Retinal pigment epithelial cell (primary cell): ENCODE data around the gene CALU.

ENCODE experiments used
- DNase-seq: peaks from one replicate; pipeline ENCODE4 v3.0.0-alpha.2; 2010; ENCODE audit warnings: low read depth
- H3K4me3 ChIP-seq: 2 replicates; pipeline ENCODE4 v1.5.1; 2011; ENCODE audit warnings: mild to moderate bottlenecking, low read length, control low read depth, moderate library complexity
- CTCF ChIP-seq: conservative IDR thresholded peaks from 2 replicates; pipeline ENCODE4 v1.5.1; 2011; ENCODE audit warnings: low read depth, low read length, control low read depth, inconsistent platforms

Gene CALU

GRCh38 chr7:128731184-128731583 is 8.0 kb upstream of the CALU start:
- TF ChIP-seq CTCF: no peak
- no peak for DNase-seq
- H3K4me3 ChIP-seq: no peak overlapping the region

GRCh38 chr7:128732521-128733277 is 6.5 kb upstream of the CALU start:
- no peak for TF ChIP-seq CTCF
- DNase-seq: no peak
- H3K4me3 ChIP-seq: no peak overlapping the region

GRCh38 chr7:128733278-128733645 is 5.9 kb upstream of the CALU start:
- no peak for TF ChIP-seq CTCF
- H3K4me3 ChIP-seq: no peak overlapping the region
- no peak for DNase-seq

- no peak for DNase-seq
- H3K4me3 ChIP-seq: no peak overlapping the region
- TF ChIP-seq CTCF: no peak
Measured at GRCh38 chr7:128734890-128735289, 4.3 kb upstream of the CALU start.

- DNase-seq: no peak
- H3K4me3 ChIP-seq: no peak overlapping the region
- TF ChIP-seq CTCF: no peak
Measured at GRCh38 chr7:128735436-128735835, 3.7 kb upstream of the CALU start.

- no peak for DNase-seq
- no peak overlapping the region for H3K4me3 ChIP-seq
- TF ChIP-seq CTCF: no peak
Measured at GRCh38 chr7:128737441-128737840, 1.7 kb upstream of the CALU start.

- no peak for TF ChIP-seq CTCF
- DNase-seq: peak; percentile 62
- no peak overlapping the region for H3K4me3 ChIP-seq
Measured at GRCh38 chr7:128737867-128738385, 1.2 kb upstream of the CALU start.
